ENCODE data around the gene CDKN2AIP. TPM values are rescaled to one million over a fixed set of nuclear protein-coding genes. Genes with fewer than 3 reads are reported as not detected.

Gene CDKN2AIP
- total RNA-seq, 1 donor from 2014 or later: 6.8 TPM

- no peak for DNase-seq (ENCODE audit: low spot score)
- ATAC-seq: no peak
These were observed 48.4 kb downstream of the CDKN2AIP start for GRCh38 chr4:183492791-183493222.

- DNase-seq (ENCODE audit: low spot score) (no peak), ATAC-seq (no peak)
These were observed 48.8 kb downstream of the CDKN2AIP start for GRCh38 chr4:183493246-183493645.

GRCh38 chr4:183495184-183495583, 50.7 kb downstream of the CDKN2AIP start:
- DNase-seq (ENCODE audit: low spot score) (no peak), ATAC-seq (no peak)

Other genes with a start within 250 kb of the CDKN2AIP start
- gene CLDN22, start 124.4 kb upstream of the CDKN2AIP start, total RNA-seq: not detected
- not detected for gene CLDN24, start 122.2 kb upstream of the CDKN2AIP start, total RNA-seq
- gene ING2, start 60.4 kb downstream of the CDKN2AIP start, total RNA-seq: 5.0 TPM
- 7.9 TPM for gene RWDD4, start 214.5 kb downstream of the CDKN2AIP start, total RNA-seq
- gene TRAPPC11, start 214.7 kb downstream of the CDKN2AIP start, total RNA-seq: 15.6 TPM

Data from left lobe of liver (tissue), 2 donors.